Right lobe of liver (tissue), 4 donors: ENCODE measurements around the gene KSR2.

Experiments
- POLR2A ChIP-seq: fragments of 450-650 bp; IDR thresholded peaks from one replicate; pipeline ENCODE4 v1.6.1; 2017; ENCODE audit warnings: antibody characterized with exemption, mild to moderate bottlenecking
- TF ChIP-seq, protein P1 (sequence below), 4 donors: fragments of 200-600 bp in 3 of 4; fragments of 450-650 bp in 1 of 4; IDR thresholded peaks; one replicate each; pipeline versions ENCODE4 v1.5.1 to v1.8.0; 2016 to 2022; ENCODE audit warnings: antibody characterized with exemption in 4 of 4, mild to moderate bottlenecking in 2 of 4
- donor health status: DM: no; HTN: no; CAD: no.
- donor health status: DM: no; HTN: no; CAD: no.
- donor health status: DM: no; HTN: yes; CAD: no.

DNA sequence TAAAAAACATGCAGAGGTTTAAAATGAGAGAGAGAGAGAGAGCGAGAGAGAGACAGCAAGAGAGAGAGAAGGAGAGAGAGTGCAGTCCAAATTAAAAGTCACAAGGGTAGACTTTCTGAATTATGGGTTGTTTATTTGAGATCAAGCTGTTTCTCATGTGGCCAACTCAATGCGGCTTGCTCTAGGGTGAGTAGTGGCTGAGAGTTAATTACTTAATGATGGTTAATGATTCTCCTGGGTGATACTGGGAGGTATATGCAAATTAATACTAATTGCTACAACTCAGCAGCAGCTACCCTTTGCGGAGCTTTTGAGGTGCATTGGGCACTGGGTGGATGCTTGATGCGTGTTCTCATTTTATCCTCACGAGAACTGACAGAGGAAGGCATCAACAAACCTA lies 485.3 kb downstream of the KSR2 start:
- TF ChIP-seq, protein P1, sequence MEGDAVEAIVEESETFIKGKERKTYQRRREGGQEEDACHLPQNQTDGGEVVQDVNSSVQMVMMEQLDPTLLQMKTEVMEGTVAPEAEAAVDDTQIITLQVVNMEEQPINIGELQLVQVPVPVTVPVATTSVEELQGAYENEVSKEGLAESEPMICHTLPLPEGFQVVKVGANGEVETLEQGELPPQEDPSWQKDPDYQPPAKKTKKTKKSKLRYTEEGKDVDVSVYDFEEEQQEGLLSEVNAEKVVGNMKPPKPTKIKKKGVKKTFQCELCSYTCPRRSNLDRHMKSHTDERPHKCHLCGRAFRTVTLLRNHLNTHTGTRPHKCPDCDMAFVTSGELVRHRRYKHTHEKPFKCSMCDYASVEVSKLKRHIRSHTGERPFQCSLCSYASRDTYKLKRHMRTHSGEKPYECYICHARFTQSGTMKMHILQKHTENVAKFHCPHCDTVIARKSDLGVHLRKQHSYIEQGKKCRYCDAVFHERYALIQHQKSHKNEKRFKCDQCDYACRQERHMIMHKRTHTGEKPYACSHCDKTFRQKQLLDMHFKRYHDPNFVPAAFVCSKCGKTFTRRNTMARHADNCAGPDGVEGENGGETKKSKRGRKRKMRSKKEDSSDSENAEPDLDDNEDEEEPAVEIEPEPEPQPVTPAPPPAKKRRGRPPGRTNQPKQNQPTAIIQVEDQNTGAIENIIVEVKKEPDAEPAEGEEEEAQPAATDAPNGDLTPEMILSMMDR (IDR thresholded peaks at IDR 0.05) = no peak
- no peak for TF ChIP-seq POLR2A
